Neuronal stem cell (in vitro differentiated cells): ENCODE measurements around the gene ANKRD65.

ENCODE experiments used
- DNase-seq: peaks from one replicate; pipeline ENCODE4 v3.0.0-alpha.2; 2013; ENCODE audit warnings: low spot score
- H2AFZ ChIP-seq: one replicate; pipeline ENCODE4 v1.6.1; 2013; ENCODE audit warnings: mild to moderate bottlenecking, low read length, inconsistent platforms
- H2AK5ac ChIP-seq: 2 replicates; pipeline ENCODE4 v1.6.1; 2013; ENCODE audit warnings: low read depth, mild to moderate bottlenecking, inconsistent platforms, low read length, moderate library complexity, mixed read lengths
- H2BK120ac ChIP-seq: 2 replicates; pipeline ENCODE4 v1.6.1; 2013; ENCODE audit warnings: low read depth, mild to moderate bottlenecking, inconsistent platforms, low read length, moderate library complexity, mixed read lengths
- H2BK12ac ChIP-seq: one replicate; pipeline ENCODE4 v1.6.1; 2013; ENCODE audit warnings: low read length, inconsistent platforms
- H2BK15ac ChIP-seq: 2 replicates; pipeline ENCODE4 v1.6.1; 2013; ENCODE audit warnings: mild to moderate bottlenecking, low read length, inconsistent platforms, mixed read lengths
- H2BK5ac ChIP-seq: one replicate; pipeline ENCODE4 v1.6.1; 2013; ENCODE audit warnings: inconsistent platforms, mild to moderate bottlenecking, low read length, moderate library complexity
- H3K14ac ChIP-seq: one replicate; pipeline ENCODE4 v1.6.1; 2013; ENCODE audit warnings: low read length, inconsistent platforms
- H3K18ac ChIP-seq: 2 replicates; pipeline ENCODE4 v1.6.1; 2013; ENCODE audit warnings: low read length, inconsistent platforms
- H3K23ac ChIP-seq: 2 replicates; pipeline ENCODE4 v1.6.1; 2013; ENCODE audit warnings: low read depth, mild to moderate bottlenecking, mixed read lengths, low read length, inconsistent platforms; ENCODE audit not compliant: poor library complexity
- H3K27ac ChIP-seq: replicated peaks from 3 replicates; pipeline ENCODE4 v1.5.1; 2013; ENCODE audit warnings: low read length, inconsistent platforms
- H3K27me3 ChIP-seq, 3 experiments: 2 replicates each; pipeline ENCODE4 v1.6.1; 2013; ENCODE audit warnings: low read length in 3 of 3, mild to moderate bottlenecking in 2 of 3, inconsistent platforms in 1 of 3, low read depth in 1 of 3, mixed read lengths in 1 of 3, moderate library complexity in 1 of 3; ENCODE audit not compliant: control insufficient read depth in 3 of 3, insufficient read depth in 3 of 3
- H3K36me3 ChIP-seq, 2 donors: replicated peaks in 1 of 2; 2 replicates each; pipeline ENCODE4 v1.6.1; 2013; ENCODE audit warnings: low read length in 2 of 2; ENCODE audit not compliant: control insufficient read depth in 2 of 2, insufficient read depth in 2 of 2
- H3K4ac ChIP-seq: 2 replicates; pipeline ENCODE4 v1.6.1; 2013; ENCODE audit warnings: inconsistent platforms, mild to moderate bottlenecking, low read length, moderate library complexity
- H3K4me1 ChIP-seq, 2 donors: 1 replicate in 1 of 2; 2 replicates in 1 of 2; pipeline ENCODE4 v1.6.1; 2013; ENCODE audit warnings: low read length in 2 of 2, low read depth in 1 of 2; ENCODE audit not compliant: control insufficient read depth in 2 of 2, insufficient read depth in 1 of 2
- H3K4me2 ChIP-seq: one replicate; pipeline ENCODE4 v1.6.1; 2013; ENCODE audit warnings: mild to moderate bottlenecking, low read length, inconsistent platforms; ENCODE audit not compliant: insufficient read depth, poor library complexity, severe bottlenecking
- H3K4me3 ChIP-seq, 2 donors: 2 replicates each; pipeline ENCODE4 v1.5.1; 2013; ENCODE audit warnings: low read length in 2 of 2, mild to moderate bottlenecking in 2 of 2, inconsistent platforms in 1 of 2, moderate library complexity in 1 of 2
- H3K79me1 ChIP-seq: one replicate; pipeline ENCODE4 v1.6.1; 2013; ENCODE audit warnings: low read depth, mild to moderate bottlenecking, inconsistent platforms, low read length, moderate library complexity
- H3K9ac ChIP-seq: one replicate; pipeline ENCODE4 v1.6.1; 2013; ENCODE audit warnings: mild to moderate bottlenecking, low read depth, low read length, inconsistent platforms; ENCODE audit not compliant: poor library complexity
- H3K9me3 ChIP-seq, 2 donors: replicated peaks in 1 of 2; 2 replicates each; pipeline versions ENCODE3 to v1.6.1; 2013; ENCODE audit warnings: low read length in 2 of 2, mild to moderate bottlenecking in 2 of 2, inconsistent platforms in 1 of 2, low read depth in 1 of 2, mixed read lengths in 1 of 2, moderate library complexity in 1 of 2; ENCODE audit not compliant: control insufficient read depth in 2 of 2, insufficient read depth in 1 of 2
- H4K8ac ChIP-seq: one replicate; pipeline ENCODE4 v1.6.1; 2013; ENCODE audit warnings: low read depth, mild to moderate bottlenecking, inconsistent platforms, low read length, moderate library complexity
- H4K91ac ChIP-seq: one replicate; pipeline ENCODE4 v1.6.1; 2013; ENCODE audit warnings: low read length, low read depth, mild to moderate bottlenecking, inconsistent platforms; ENCODE audit not compliant: poor library complexity
- WGBS, 2 donors: extraction: QIAGEN DNeasy Blood & Tissue Kit; methylation state at CpG; one replicate each; pipeline ENCODE4 v1.1.7; 2013; ENCODE audit warnings: missing lambda C conversion rate in 2 of 2, mixed read lengths in 1 of 2; ENCODE audit not compliant: insufficient read length in 2 of 2, insufficient replicate concordance in 1 of 2; ENCODE audit errors: extremely low coverage in 2 of 2; 5-methylcytosine and 5-hydroxymethylcytosine counted together

The ANKRD65 gene

DNA sequence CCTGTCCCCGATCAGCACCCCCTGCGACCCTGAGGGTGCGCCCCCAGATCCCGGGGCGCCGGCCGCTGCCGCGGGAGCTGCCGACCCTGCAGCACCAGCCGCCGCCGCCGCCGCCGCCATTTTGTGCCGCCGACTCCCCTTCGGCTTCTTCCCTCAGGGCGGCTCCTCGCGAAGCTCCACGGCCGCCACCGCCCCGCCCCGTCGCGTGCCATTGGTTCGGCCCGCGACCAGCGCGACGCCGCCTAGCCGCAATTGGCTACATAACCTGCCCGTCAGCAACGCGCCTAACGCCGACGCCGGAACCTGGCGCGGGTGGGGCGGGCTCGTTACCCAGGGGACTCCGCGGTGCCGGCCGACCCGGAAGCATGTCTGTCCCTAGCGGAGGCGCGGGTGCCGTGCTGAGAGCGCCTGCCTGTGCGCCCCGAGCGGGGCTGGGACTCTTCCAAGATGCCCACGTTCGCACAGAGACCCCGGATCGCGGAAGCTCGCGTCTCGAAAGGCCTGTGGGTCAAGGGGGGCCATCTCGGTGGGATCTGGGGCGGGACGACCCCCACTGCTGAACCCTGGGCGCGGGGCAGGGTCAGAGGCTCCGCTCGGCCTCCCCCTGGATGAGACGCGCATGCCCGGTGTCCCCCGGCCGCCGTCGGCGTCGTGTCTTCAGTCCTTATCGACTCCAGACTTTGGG lies 21.7 kb downstream of the ANKRD65 start, which contains the start of gene CCNL2:
TSS of gene CCNL2 (minus strand) at position 149 of the 685 bp plus-strand sequence. CDS start at position 120, 29 bp downstream.
- peak within 1 kb of the TSS; percentile 84 to 98 for H3K4me3 ChIP-seq
- H3K4ac ChIP-seq, result peak within 1 kb of the TSS; percentile 80
- peak within 1 kb of the TSS; percentile 70 for H2BK12ac ChIP-seq
- peaks cover 24% of the 10 kb centered on the region for H3K79me1 ChIP-seq
- H2BK120ac ChIP-seq, result peak within 1 kb of the TSS; percentile 89
- H2BK15ac ChIP-seq, result peak within 1 kb of the TSS; percentile 62
- H3K36me3 ChIP-seq, result peaks cover 48 to 78% of the 10 kb centered on the region in 2 donors
- H3K27ac ChIP-seq, result peak within 1 kb of the TSS; percentile 34
- H3K18ac ChIP-seq, result peak within 1 kb of the TSS; percentile 99
- peak within 1 kb of the TSS; percentile 98 for H3K23ac ChIP-seq
- peak; percentile 99 for DNase-seq
- no peaks in the 10 kb centered on the region for H3K27me3 ChIP-seq
- peak within 1 kb of the TSS; percentile 79 for H2BK5ac ChIP-seq
- peak within 1 kb of the TSS; percentile 97 for H4K91ac ChIP-seq
- peak within 1 kb of the TSS; percentile 100 for H3K14ac ChIP-seq
- H2AFZ ChIP-seq, result peak within 1 kb of the TSS; percentile 91
- H2AK5ac ChIP-seq, result peak within 1 kb of the TSS; percentile 98
- peaks cover 11 to 14% of the 10 kb centered on the region in 2 donors for H3K4me1 ChIP-seq
- H3K4me2 ChIP-seq, result peak within 1 kb of the TSS; percentile 91
- H3K9ac ChIP-seq, result peak within 1 kb of the TSS; percentile 100
- peak within 1 kb of the TSS; percentile 79 for H4K8ac ChIP-seq
- H3K9me3 ChIP-seq, result no peaks in the 10 kb centered on the region
- no CpG with 5 or more reads among the region's 86 CpGs for WGBS, 2 donors

DNA sequence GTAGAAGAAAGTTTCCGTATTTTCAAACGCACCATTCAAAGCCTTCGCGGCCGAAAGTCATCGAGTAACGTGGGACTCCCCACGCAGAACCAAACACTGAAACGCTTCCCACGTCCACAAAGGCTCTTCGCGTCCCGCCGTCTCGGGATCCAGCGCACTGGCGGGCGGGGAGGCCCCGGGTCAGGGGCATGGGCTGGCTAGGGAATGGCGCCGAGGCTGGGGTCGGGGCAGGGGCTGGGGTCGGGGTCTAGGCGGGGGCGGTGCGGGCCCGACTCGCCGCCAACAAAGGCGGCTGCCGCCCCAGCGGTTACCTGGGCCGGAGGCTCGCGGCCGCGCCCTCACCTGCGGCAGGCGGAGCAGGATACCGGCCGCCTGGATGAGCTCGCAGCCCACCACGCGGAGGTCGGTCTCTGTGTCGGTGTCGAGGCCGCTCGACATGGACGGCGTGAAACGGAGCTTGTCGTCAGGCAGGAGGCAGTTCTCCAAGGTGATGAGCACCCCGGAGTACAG lies 22.3 kb downstream of the ANKRD65 start:
- Histone ChIP-seq H3K36me3 (peaks cover 46 to 80% of the 10 kb centered on the region in 2 donors), H2BK15ac (peak overlapping the region; percentile 62), H3K4ac (peak overlapping the region; percentile 80), H2BK12ac (peak overlapping the region; percentile 53), H3K27me3 (no peaks in the 10 kb centered on the region), H2BK120ac (peak overlapping the region; percentile 89), H3K23ac (peak overlapping the region; percentile 98), H2AFZ (peak overlapping the region; percentile 90), H3K4me2 (peak overlapping the region; percentile 90), H3K4me1 (peaks cover 11 to 14% of the 10 kb centered on the region in 2 donors), H3K18ac (peak overlapping the region; percentile 99), H3K9me3 (no peaks in the 10 kb centered on the region), H3K9ac (peak overlapping the region; percentile 100), H2BK5ac (peak overlapping the region; percentile 79), H3K79me1 (peaks cover 24% of the 10 kb centered on the region), H3K4me3 (peak overlapping the region; percentile 84 to 98), H3K27ac (no peak overlapping the region), H2AK5ac (peak overlapping the region; percentile 98), H4K91ac (no peak overlapping the region), H3K14ac (peak overlapping the region; percentile 87), H4K8ac (no peak overlapping the region)
- WGBS, 2 donors, result no CpG with 5 or more reads among the region's 54 CpGs
- DNase-seq, result no peak

DNA sequence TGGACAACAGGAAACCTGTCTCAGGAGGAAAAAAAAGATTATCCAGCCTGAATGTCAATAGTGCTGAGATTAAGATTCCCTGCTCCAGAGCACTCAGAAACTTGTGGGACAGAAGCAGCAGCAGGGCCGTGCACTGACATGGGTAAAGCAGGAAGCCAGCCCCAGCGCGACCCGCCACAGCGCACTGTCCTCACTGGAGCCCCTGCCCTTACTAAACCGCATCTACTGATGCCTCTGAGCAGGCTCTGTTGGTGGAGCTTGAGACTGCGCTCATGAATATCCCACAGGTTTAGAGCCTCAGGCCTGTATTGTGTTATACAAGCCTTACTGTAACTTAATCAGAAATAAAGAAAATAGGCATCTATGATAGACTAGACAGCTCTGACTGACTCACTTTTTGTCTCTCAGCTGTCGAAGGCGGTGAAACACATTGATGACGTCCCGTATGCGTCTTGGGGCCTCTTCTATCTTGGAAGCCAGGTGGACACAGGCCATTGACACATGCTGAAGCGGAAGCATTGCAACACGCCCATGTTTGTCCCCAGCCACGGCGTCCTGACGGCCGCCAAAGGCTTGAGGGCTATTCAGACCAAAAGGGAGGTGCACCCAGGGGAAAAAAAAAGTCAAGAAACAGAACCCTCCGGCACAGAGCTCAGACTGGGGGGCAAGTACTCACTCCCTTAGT lies 23.1 kb downstream of the ANKRD65 start:
- H2BK5ac ChIP-seq, result no peak overlapping the region
- H3K36me3 ChIP-seq, result peaks cover 50 to 81% of the 10 kb centered on the region in 2 donors
- no peak overlapping the region for H2AFZ ChIP-seq
- peak overlapping the region; percentile 98 for H2AK5ac ChIP-seq
- no peak overlapping the region for H3K18ac ChIP-seq
- H4K8ac ChIP-seq, result no peak overlapping the region
- H3K4ac ChIP-seq, result no peak overlapping the region
- H3K27ac ChIP-seq, result no peak overlapping the region
- no peaks in the 10 kb centered on the region for H3K27me3 ChIP-seq
- H3K9me3 ChIP-seq, result peaks cover 0 to 3% of the 10 kb centered on the region in 2 donors
- peak overlapping the region; percentile 90 for H3K4me2 ChIP-seq
- H3K9ac ChIP-seq, result peak overlapping the region; percentile 100
- H4K91ac ChIP-seq, result no peak overlapping the region
- H2BK12ac ChIP-seq, result no peak overlapping the region
- peak overlapping the region; percentile 84 to 98 for H3K4me3 ChIP-seq
- peaks cover 25% of the 10 kb centered on the region for H3K79me1 ChIP-seq
- H2BK15ac ChIP-seq, result no peak overlapping the region
- H3K23ac ChIP-seq, result no peak overlapping the region
- whole genome bisulfite sequencing, 2 donors, result no CpG with 5 or more reads among the region's 19 CpGs
- H3K14ac ChIP-seq, result no peak overlapping the region
- DNase-seq, result no peak
- peaks cover 11 to 14% of the 10 kb centered on the region in 2 donors for H3K4me1 ChIP-seq
- no peak overlapping the region for H2BK120ac ChIP-seq

DNA sequence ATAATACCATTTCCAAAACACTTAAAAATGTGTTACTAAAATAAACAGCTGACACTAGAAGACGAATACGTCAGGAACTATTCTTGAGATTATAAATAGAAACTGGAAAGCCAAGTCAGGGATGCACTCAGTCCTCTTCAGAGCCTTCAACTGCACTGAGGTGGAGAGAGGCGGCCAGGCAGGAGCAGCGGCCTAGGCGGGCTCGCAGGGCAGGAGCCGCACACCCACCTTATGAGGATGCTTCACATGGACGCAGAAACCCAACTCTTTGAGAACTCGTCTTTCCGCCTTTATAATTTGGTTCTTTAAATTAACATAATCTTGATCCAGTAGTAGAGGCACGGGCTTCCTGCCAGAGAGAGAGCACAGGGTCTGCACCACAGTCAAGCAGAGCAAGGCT lies 25.9 kb downstream of the ANKRD65 start:
- Histone ChIP-seq H3K27ac (no peak overlapping the region), H2BK5ac (no peak overlapping the region), H3K14ac (no peak overlapping the region), H4K8ac (no peak overlapping the region), H3K4me2 (no peak overlapping the region), H3K23ac (no peak overlapping the region), H4K91ac (no peak overlapping the region), H2BK12ac (no peak overlapping the region), H3K27me3 (no peaks in the 10 kb centered on the region), H2BK15ac (no peak overlapping the region), H2AFZ (no peak overlapping the region), H3K36me3 (peaks cover 49 to 81% of the 10 kb centered on the region in 2 donors), H3K18ac (no peak overlapping the region), H3K9ac (no peak overlapping the region), H3K79me1 (peaks cover 25% of the 10 kb centered on the region), H3K9me3 (peaks cover 0 to 4% of the 10 kb centered on the region in 2 donors), H2AK5ac (no peak overlapping the region), H3K4me3 (no peak overlapping the region), H3K4ac (no peak overlapping the region), H3K4me1 (peaks cover 7 to 11% of the 10 kb centered on the region in 2 donors), H2BK120ac (no peak overlapping the region)
- no peak for DNase-seq
- no CpG with 5 or more reads among the region's 11 CpGs for WGBS, 2 donors
